H1 (cell line): Measurements from ENCODE around the gene SOX2. TPM values are rescaled to one million over a fixed set of nuclear protein-coding genes. Genes with fewer than 3 reads are reported as not detected.

Source experiments
- CTCF ChIA-PET: fragments of 300-600 bp; sonication (Branson Sonifier 250); formaldehyde crosslinking; loops from one replicate; lab custom pipeline; 2021; ENCODE audit not compliant: partially characterized antibody; lab: Charles Lee
- POLR2A ChIA-PET: fragments of 300-600 bp; sonication (Branson Sonifier 250); formaldehyde crosslinking; loops from one replicate; lab custom pipeline; 2021; ENCODE audit warnings: inconsistent platforms; ENCODE audit not compliant: partially characterized antibody; lab: Charles Lee
- DNase-seq, 2 experiments: peaks; one replicate each; pipeline versions ENCODE4 v3.0.0 to v3.0.0-alpha.2; 2010 to 2022; ENCODE audit warnings: low spot score in 2 of 2, low read depth in 1 of 2, mixed read lengths in 1 of 2
- FAIRE-seq: peaks from 2 replicates; lab custom pipeline; 2011; peaks lifted over from hg19 to GRCh38; lab: Jason Lieb, UNC
- H2AFZ ChIP-seq: 2 replicates; pipeline ENCODE4 v1.8.1; 2012; ENCODE audit warnings: low read length, inconsistent platforms
- H2AK5ac ChIP-seq: 2 replicates; pipeline ENCODE4 v1.6.1; 2013; ENCODE audit warnings: low read depth, low read length
- H2BK120ac ChIP-seq: replicated peaks from 2 replicates; pipeline ENCODE3; 2013; ENCODE audit warnings: low read depth, low read length, inconsistent platforms
- H2BK12ac ChIP-seq: 2 replicates; pipeline ENCODE4 v1.6.1; 2013; ENCODE audit warnings: low read depth, low read length
- H2BK15ac ChIP-seq: 2 replicates; pipeline ENCODE4 v1.6.1; 2013; ENCODE audit warnings: low read length
- H2BK20ac ChIP-seq: 2 replicates; pipeline ENCODE4 v1.6.1; 2013; ENCODE audit warnings: low read length
- H2BK5ac ChIP-seq: 2 replicates; pipeline ENCODE4 v1.6.1; 2013; ENCODE audit warnings: low read depth, low read length
- H3K14ac ChIP-seq: 2 replicates; pipeline ENCODE4 v1.6.1; 2013; ENCODE audit warnings: inconsistent platforms; ENCODE audit not compliant: insufficient read length
- H3K18ac ChIP-seq: 2 replicates; pipeline ENCODE4 v1.6.1; 2013; ENCODE audit warnings: low read length; ENCODE audit errors: extremely low read depth
- H3K23ac ChIP-seq: 2 replicates; pipeline ENCODE4 v1.6.1; 2013; ENCODE audit warnings: inconsistent platforms; ENCODE audit not compliant: insufficient read length
- H3K23me2 ChIP-seq: 2 replicates; pipeline ENCODE4 v1.6.1; 2013; ENCODE audit warnings: low read depth, low read length
- H3K27ac ChIP-seq: 2 replicates; pipeline ENCODE4 v1.6.1; 2011; ENCODE audit warnings: low read depth, low read length, inconsistent platforms
- H3K27me3 ChIP-seq, 4 experiments: replicated peaks in 1 of 4; 1 replicate in 1 of 4; 2 replicates in 3 of 4; pipeline versions ENCODE4 v1.6.1 to v1.8.1; 2011 to 2013; ENCODE audit warnings: low read length in 3 of 4, mild to moderate bottlenecking in 3 of 4, inconsistent platforms in 2 of 4, mixed read lengths in 2 of 4, moderate library complexity in 1 of 4; ENCODE audit not compliant: control insufficient read depth in 3 of 4, insufficient read depth in 3 of 4; ENCODE audit errors: extremely low read depth in 1 of 4
- H3K36me3 ChIP-seq, 4 experiments: 2 replicates each; pipeline versions ENCODE4 v1.6.1 to v1.8.1; 2011 to 2013; ENCODE audit warnings: mild to moderate bottlenecking in 4 of 4, low read length in 3 of 4, moderate library complexity in 2 of 4, control low read depth in 1 of 4, inconsistent platforms in 1 of 4; ENCODE audit not compliant: insufficient read depth in 4 of 4, control insufficient read depth in 2 of 4
- H3K4ac ChIP-seq: replicated peaks from 2 replicates; pipeline ENCODE3; 2013; ENCODE audit warnings: low read length, low read depth, mixed read lengths, inconsistent platforms; ENCODE audit not compliant: insufficient read length
- H3K4me1 ChIP-seq, 4 experiments: replicated peaks in 1 of 4; 1 replicate in 1 of 4; 2 replicates in 3 of 4; pipeline versions ENCODE4 v1.6.1 to v1.8.1; 2011 to 2013; ENCODE audit warnings: low read length in 3 of 4, inconsistent platforms in 2 of 4, mixed read lengths in 1 of 4; ENCODE audit not compliant: insufficient read depth in 4 of 4, control insufficient read depth in 3 of 4
- H3K4me2 ChIP-seq, 2 experiments: 2 replicates each; pipeline versions ENCODE4 v1.6.1 to v1.8.1; 2011 to 2013; ENCODE audit warnings: low read depth in 2 of 2, low read length in 2 of 2, control low read depth in 1 of 2, inconsistent platforms in 1 of 2, mild to moderate bottlenecking in 1 of 2; ENCODE audit not compliant: insufficient read depth in 1 of 2
- H3K4me3 ChIP-seq, 4 experiments: fragments of 200-600, 300-600 bp in 1 of 4; sonication (generic), shearing (Covaris generic), sonication (Bioruptor Twin) in 1 of 4; 2 replicates each; pipeline versions ENCODE4 v1.5.1 to v1.8.1; 2011 to 2016; ENCODE audit warnings: low read length in 4 of 4, low read depth in 3 of 4, control low read depth in 2 of 4, inconsistent platforms in 2 of 4, mild to moderate bottlenecking in 2 of 4, mixed read lengths in 1 of 4, moderate library complexity in 1 of 4; ENCODE audit not compliant: insufficient read depth in 2 of 4; ENCODE audit errors: extremely low read depth in 1 of 4
- H3K56ac ChIP-seq: replicated peaks from 2 replicates; pipeline ENCODE3; 2013; ENCODE audit warnings: low read depth, mild to moderate bottlenecking, mixed read lengths, low read length, inconsistent platforms; ENCODE audit not compliant: insufficient read length
- H3K79me1 ChIP-seq: 2 replicates; pipeline ENCODE4 v1.6.1; 2013; ENCODE audit warnings: low read depth, low read length, control low read depth
- H3K79me2 ChIP-seq, 2 experiments: 2 replicates each; pipeline versions ENCODE4 v1.6.1 to v1.8.1; 2012 to 2013; ENCODE audit warnings: low read length in 2 of 2, mild to moderate bottlenecking in 2 of 2, inconsistent platforms in 1 of 2; ENCODE audit not compliant: insufficient read depth in 2 of 2, control insufficient read depth in 1 of 2
- H3K9ac ChIP-seq, 4 experiments: replicated peaks in 1 of 4; 1 replicate in 1 of 4; 2 replicates in 3 of 4; pipeline versions ENCODE4 v1.6.1 to v1.8.1; 2011 to 2013; ENCODE audit warnings: low read depth in 3 of 4, low read length in 3 of 4, control low read depth in 2 of 4, mild to moderate bottlenecking in 2 of 4, moderate library complexity in 2 of 4, inconsistent platforms in 1 of 4; ENCODE audit errors: extremely low read depth in 1 of 4
- H3K9me3 ChIP-seq, 2 experiments: 2 replicates each; pipeline versions ENCODE4 v1.6.1 to v1.8.1; 2012 to 2013; ENCODE audit warnings: mild to moderate bottlenecking in 2 of 2, moderate library complexity in 2 of 2, control low read depth in 1 of 2, inconsistent platforms in 1 of 2, low read depth in 1 of 2, low read length in 1 of 2, mixed read lengths in 1 of 2; ENCODE audit not compliant: insufficient read depth in 2 of 2
- H4K20me1 ChIP-seq, 2 experiments: replicated peaks in 1 of 2; 2 replicates each; pipeline versions ENCODE3 to v1.8.1; 2011 to 2013; ENCODE audit warnings: inconsistent platforms in 2 of 2, low read length in 2 of 2, mild to moderate bottlenecking in 1 of 2; ENCODE audit not compliant: insufficient read depth in 2 of 2, control insufficient read depth in 1 of 2
- H4K5ac ChIP-seq: 2 replicates; pipeline ENCODE4 v1.6.1; 2013; ENCODE audit warnings: low read length, low read depth, mixed read lengths, inconsistent platforms; ENCODE audit not compliant: insufficient read length
- H4K8ac ChIP-seq: 2 replicates; pipeline ENCODE4 v1.8.0; 2013; ENCODE audit warnings: mild to moderate bottlenecking, moderate library complexity, low read length, inconsistent platforms; ENCODE audit not compliant: insufficient read depth; ENCODE audit errors: extremely low read depth
- H4K91ac ChIP-seq: replicated peaks from 2 replicates; pipeline ENCODE3; 2013; ENCODE audit warnings: low read length, mixed read lengths, inconsistent platforms; ENCODE audit not compliant: insufficient read length
- CHD1 ChIP-seq: IDR thresholded peaks from 2 replicates; pipeline ENCODE4 v1.6.1; 2012; ENCODE audit warnings: low read depth, low read length, improper control_type of control experiment
- NRF1 ChIP-seq: IDR thresholded peaks from 2 replicates; pipeline ENCODE4 v1.6.1; 2011; ENCODE audit warnings: mild to moderate bottlenecking, low read depth, low read length, improper control_type of control experiment
- POLR2A ChIP-seq, 2 experiments: IDR thresholded peaks; 1 replicate in 1 of 2; 2 replicates in 1 of 2; pipeline ENCODE4 v1.6.1; 2011; ENCODE audit warnings: low read depth in 2 of 2, low read length in 2 of 2, mild to moderate bottlenecking in 2 of 2; ENCODE audit errors: control extremely low read depth in 1 of 2
- RAD21 ChIP-seq, 2 experiments: IDR thresholded peaks in 1 of 2; conservative IDR thresholded peaks in 1 of 2; 2 replicates each; pipeline ENCODE4 v1.6.1; 2011; ENCODE audit warnings: low read depth in 2 of 2, low read length in 2 of 2, improper control_type of control experiment in 1 of 2, inconsistent platforms in 1 of 2, mild to moderate bottlenecking in 1 of 2, moderate library complexity in 1 of 2
- SUZ12 ChIP-seq: fragments of 200-600 bp; sonication (generic); IDR thresholded peaks from 2 replicates; pipeline ENCODE4 v1.6.1; 2012; ENCODE audit warnings: mild to moderate bottlenecking, inconsistent platforms, low read length, moderate library complexity, mixed read lengths
- TEAD4 ChIP-seq: IDR thresholded peaks from 2 replicates; pipeline ENCODE4 v1.6.1; 2012; ENCODE audit warnings: low read depth, low read length, inconsistent platforms, mixed read lengths
- WGBS, 2 experiments: shearing (Covaris generic) in 1 of 2; methylation state at CpG; one replicate each; pipeline versions ENCODE4 v1.1.6 to v1.1.7; 2013 to 2015; ENCODE audit warnings: low lambda C conversion rate in 2 of 2, mixed read lengths in 2 of 2, inconsistent platforms in 1 of 2, low coverage in 1 of 2, missing lambda C conversion rate in 1 of 2; ENCODE audit not compliant: insufficient replicate concordance in 2 of 2, insufficient coverage in 1 of 2, insufficient read length in 1 of 2; ENCODE audit errors: extremely low coverage in 1 of 2, missing lambda C conversion rate in 1 of 2; 5-methylcytosine and 5-hydroxymethylcytosine counted together
- polyA plus RNA-seq, 7 experiments: library from polyadenylated mRNA; depleted of rRNA in 3 of 7; stranded (reverse) in 5 of 7; unstranded in 2 of 7; fragments of >200 nt in 5 of 7; fragments of 200-250 nt in 2 of 7; gene quantifications; 1 replicate in 5 of 7; 2 replicates in 1 of 7; 4 replicates in 1 of 7; pipeline versions ENCODE4 v1.2.1 to v1.2.3, GENCODE V29; 2011 to 2013; ENCODE audit warnings: missing spikeins in 2 of 7, mixed read lengths in 2 of 7
- total RNA-seq: library from RNA; stranded (reverse); fragmentation: NEBNext Ultra II Directional; extraction: Animal tissue kit (Norgen Biotek cat#: 25700); gene quantifications from 2 replicates; pipeline ENCODE4 v1.2.1, GENCODE V29; 2021

The SOX2 gene
- total and polyA plus RNA-seq, 2 of the 8 experiments (the other 6 are each of a cell fraction or from before 2014, with no cell fraction given) = 149 to 247 TPM

- TF ChIP-seq POLR2A (IDR thresholded peaks at IDR 0.05; ENCODE audit: control extremely low read depth in 1 of 2, low read depth in 2 of 2, low read length in 2 of 2) = no peak
- TF ChIP-seq TEAD4 = no peak
- TF ChIP-seq NRF1 = no peak
- TF ChIP-seq RAD21 (IDR thresholded peaks at IDR 0.05 in 1 of 2, conservative IDR thresholded peaks at IDR 0.05 in 1 of 2; ENCODE audit: low read depth in 2 of 2, low read length in 2 of 2) = no peak
- TF ChIP-seq CHD1 = no peak
- no peak for TF ChIP-seq SUZ12
- TF ChIP-seq, all 59 proteins: peak for 0
- peaks cover 0 to 2% of the 10 kb centered on the region in 2 experiments; a peak in 1 of 4 replicates for H3K79me2 ChIP-seq
- peak overlapping the region; percentile 91 for H2BK20ac ChIP-seq
Observed at GRCh38 chr3:181729341-181729869, 17.7 kb downstream of the SOX2 start.

More at GRCh38 chr3:181729341-181729869, 17.7 kb downstream of the SOX2 start:
- Histone ChIP-seq H3K14ac (no peak overlapping the region), H4K8ac (no peak overlapping the region), H3K4me3 (peak overlapping the region in 2 of 4 experiments; percentile 3 to 73; a peak in 5 of 8 replicates), H2AFZ (peak overlapping the region; percentile 18; the same call in 1 of the 2 replicates), H3K9me3 (no peaks in the 10 kb centered on the region), H3K36me3 (no peaks in the 10 kb centered on the region), H2BK12ac (peak overlapping the region; percentile 98), H2BK15ac (0 out of 2 replicates have a peak overlapping the region, but pooled peaks have one; percentile 49), H3K79me1 (no peaks in the 10 kb centered on the region), H3K23ac (no peak overlapping the region), H3K23me2 (peaks cover 21% of the 10 kb centered on the region), H3K56ac (no peak overlapping the region), H3K4me2 (peak overlapping the region; percentile 56 to 100), H4K91ac (peak overlapping the region; percentile 89), H3K4me1 (peaks cover 11 to 43% (median 31%) of the 10 kb centered on the region in 4 experiments), H3K27ac (no peak overlapping the region), H3K9ac (no peak overlapping the region; a peak in 1 of 7 replicates), H2AK5ac (peak overlapping the region; percentile 95), H3K27me3 (peaks cover 1 to 22% (median 16%) of the 10 kb centered on the region in 4 experiments; a peak in 6 of 7 replicates), H3K18ac (peak overlapping the region; percentile 41; the same call in 1 of the 2 replicates), H2BK5ac (0 out of 2 replicates have a peak overlapping the region, but pooled peaks have one; percentile 60), H3K4ac (peak overlapping the region; percentile 70), H2BK120ac (peak overlapping the region; percentile 96), H4K20me1 (no peaks in the 10 kb centered on the region), H4K5ac (peak overlapping the region; percentile 88)
- DNase-seq (peak in 1 of 2 experiments; percentile 45), FAIRE-seq (no peak)
- 26% methylated on average over 12 of the region's 12 CpGs; no CpG with 5 or more reads in 1 of the 2 experiments for WGBS, 2 experiments
- ChIA-PET POLR2A (interaction anchor here (1.1 to 5.6 kb wide), 7 partner anchors 8 to 193 kb away, joined by 3 to 72 read pairs (median 4); partner anchors contain the start of gene SOX2), CTCF (interaction anchor here (0.6 to 3.6 kb wide), 8 partner anchors 9 to 514 kb away, joined by 3 to 28 read pairs (median 4); partner anchors contain the start of gene SOX2)
